Calu3 (cell line): ENCODE results near the gene ADAMTS10. TPM values are rescaled to one million over a fixed set of nuclear protein-coding genes. Genes with fewer than 3 reads are reported as not detected.
"Not testable (repeated sequence)": the region's sequence is repeated elsewhere in the genome, so short reads cannot be mapped to it uniquely, and the experiment has no call there.

Experiments used
- BruUV-seq: library from RNA; stranded (reverse); fragments of 400-500 nt; replicated peaks from 2 replicates; lab custom pipeline; 2021; lab: Mats Ljungman, UMichigan
- CTCF ChIA-PET: fragments of 300-600 bp; sonication (Branson Sonifier 250); formaldehyde crosslinking; loops from one replicate; lab custom pipeline; 2022; ENCODE audit warnings: antibody characterized with exemption; lab: Charles Lee
- DNase-seq: peaks from one replicate; pipeline ENCODE4 v3.0.0; 2022
- H3K27ac Mint-ChIP-seq: one replicate; pipeline ENCODE4 v1.8.0; 2022; ENCODE audit warnings: mixed read lengths; ENCODE audit not compliant: unreplicated experiment
- H3K27me3 Mint-ChIP-seq: one replicate; pipeline ENCODE4 v1.8.0; 2022; ENCODE audit warnings: mixed read lengths; ENCODE audit not compliant: unreplicated experiment
- H3K36me3 Mint-ChIP-seq: one replicate; pipeline ENCODE4 v1.8.0; 2022; ENCODE audit warnings: mild to moderate bottlenecking, moderate library complexity, mixed read lengths; ENCODE audit not compliant: insufficient read depth, unreplicated experiment
- H3K4me1 Mint-ChIP-seq: one replicate; pipeline ENCODE4 v1.8.0; 2022; ENCODE audit warnings: mild to moderate bottlenecking, low read depth, mixed read lengths; ENCODE audit not compliant: unreplicated experiment
- H3K4me3 Mint-ChIP-seq: one replicate; pipeline ENCODE4 v1.8.0; 2022; ENCODE audit warnings: mild to moderate bottlenecking, low read depth, moderate library complexity, mixed read lengths; ENCODE audit not compliant: unreplicated experiment
- H3K9me3 Mint-ChIP-seq: one replicate; pipeline ENCODE4 v1.8.0; 2022; ENCODE audit warnings: low read depth, mixed read lengths; ENCODE audit not compliant: unreplicated experiment
- intact Hi-C: fragments of 100-400 bp; cut with micrococcal nuclease; formaldehyde crosslinking; loops from one replicate; pipeline ENCODE4 v1.10.0; 2022; ENCODE audit not compliant: unreplicated experiment
- total RNA-seq: library from RNA; stranded (reverse); gene quantifications from 2 replicates; pipeline ENCODE4 v1.2.3, GENCODE V29; 2022
- TF ChIP-seq, protein P1 (sequence below): fragments of 200-600 bp; IDR thresholded peaks from one replicate; pipeline ENCODE4 v1.8.0; 2022; ENCODE audit warnings: antibody characterized with exemption; ENCODE audit not compliant: unreplicated experiment

Gene ADAMTS10
- total RNA-seq, 1 experiment from 2014 or later, result not detected

- no TSS peak for BruUV-seq
- Mint-ChIP-seq H3K4me1 (no peaks in the 10 kb centered on the region), H3K4me3 (no peak overlapping the region), H3K9me3 (no peaks in the 10 kb centered on the region), H3K36me3 (no peaks in the 10 kb centered on the region), H3K27me3 (peaks cover 23% of the 10 kb centered on the region), H3K27ac (no peak overlapping the region)
- DNase-seq, result peak; percentile 29
- CTCF ChIA-PET, result interaction anchor here (0.6 kb wide), 1 partner anchor 32 kb away, joined by 4 read pairs; no protein-coding TSS in a partner anchor
- intact Hi-C loops, result no loop called here
- TF ChIP-seq, protein P1, sequence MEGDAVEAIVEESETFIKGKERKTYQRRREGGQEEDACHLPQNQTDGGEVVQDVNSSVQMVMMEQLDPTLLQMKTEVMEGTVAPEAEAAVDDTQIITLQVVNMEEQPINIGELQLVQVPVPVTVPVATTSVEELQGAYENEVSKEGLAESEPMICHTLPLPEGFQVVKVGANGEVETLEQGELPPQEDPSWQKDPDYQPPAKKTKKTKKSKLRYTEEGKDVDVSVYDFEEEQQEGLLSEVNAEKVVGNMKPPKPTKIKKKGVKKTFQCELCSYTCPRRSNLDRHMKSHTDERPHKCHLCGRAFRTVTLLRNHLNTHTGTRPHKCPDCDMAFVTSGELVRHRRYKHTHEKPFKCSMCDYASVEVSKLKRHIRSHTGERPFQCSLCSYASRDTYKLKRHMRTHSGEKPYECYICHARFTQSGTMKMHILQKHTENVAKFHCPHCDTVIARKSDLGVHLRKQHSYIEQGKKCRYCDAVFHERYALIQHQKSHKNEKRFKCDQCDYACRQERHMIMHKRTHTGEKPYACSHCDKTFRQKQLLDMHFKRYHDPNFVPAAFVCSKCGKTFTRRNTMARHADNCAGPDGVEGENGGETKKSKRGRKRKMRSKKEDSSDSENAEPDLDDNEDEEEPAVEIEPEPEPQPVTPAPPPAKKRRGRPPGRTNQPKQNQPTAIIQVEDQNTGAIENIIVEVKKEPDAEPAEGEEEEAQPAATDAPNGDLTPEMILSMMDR, result no peak
Observed at GRCh38 chr19:8569066-8569771, 41.3 kb downstream of the ADAMTS10 start.

DNA sequence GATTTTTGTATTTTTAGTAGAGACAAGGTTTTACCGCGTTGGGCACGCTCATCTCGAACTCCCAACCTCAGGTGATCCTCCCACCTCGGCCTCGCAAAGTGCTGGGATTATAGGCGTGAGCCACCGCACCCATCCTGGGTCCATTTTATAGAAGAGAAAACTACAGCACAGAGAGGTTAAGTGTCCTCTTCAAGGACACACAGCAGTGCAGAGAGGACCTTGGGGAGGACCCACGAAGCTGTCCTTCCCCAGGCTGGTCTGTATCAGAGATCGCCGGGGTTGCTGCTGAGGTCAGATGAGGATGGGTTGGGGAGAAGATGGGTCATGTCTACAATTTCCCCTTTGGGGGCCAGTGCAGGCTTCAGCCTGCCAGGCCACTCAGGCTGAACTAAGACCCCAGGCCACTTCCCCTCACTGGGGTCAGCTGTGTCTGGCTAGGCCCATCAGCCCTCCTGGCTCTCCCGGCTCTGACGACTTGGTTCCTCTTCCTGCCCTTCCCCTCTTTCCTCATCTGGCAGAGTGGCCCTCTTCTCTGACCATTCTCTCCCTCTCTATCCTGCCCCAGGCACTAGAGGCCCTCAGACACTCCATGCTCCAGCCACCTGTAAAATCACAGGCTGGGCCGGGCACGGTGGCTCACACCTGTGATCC is 42.9 kb downstream of the ADAMTS10 start:
- H3K4me3 Mint-ChIP-seq, result no peak overlapping the region
- H3K27ac Mint-ChIP-seq, result no peak overlapping the region
- H3K4me1 Mint-ChIP-seq, result no peaks in the 10 kb centered on the region
- no TSS peak for BruUV-seq
- H3K36me3 Mint-ChIP-seq, result no peaks in the 10 kb centered on the region
- H3K9me3 Mint-ChIP-seq, result no peaks in the 10 kb centered on the region
- H3K27me3 Mint-ChIP-seq, result peaks cover 8% of the 10 kb centered on the region
- TF ChIP-seq, protein P1, result no peak
- intact Hi-C loops, result no loop called here
- no peak for DNase-seq
- CTCF ChIA-PET, result no interaction called here

GRCh38 chr19:8566855-8567254 is 43.7 kb downstream of the ADAMTS10 start:
- no TSS peak for BruUV-seq
- no peak overlapping the region for H3K4me3 Mint-ChIP-seq
- CTCF ChIA-PET, result no interaction called here

DNA sequence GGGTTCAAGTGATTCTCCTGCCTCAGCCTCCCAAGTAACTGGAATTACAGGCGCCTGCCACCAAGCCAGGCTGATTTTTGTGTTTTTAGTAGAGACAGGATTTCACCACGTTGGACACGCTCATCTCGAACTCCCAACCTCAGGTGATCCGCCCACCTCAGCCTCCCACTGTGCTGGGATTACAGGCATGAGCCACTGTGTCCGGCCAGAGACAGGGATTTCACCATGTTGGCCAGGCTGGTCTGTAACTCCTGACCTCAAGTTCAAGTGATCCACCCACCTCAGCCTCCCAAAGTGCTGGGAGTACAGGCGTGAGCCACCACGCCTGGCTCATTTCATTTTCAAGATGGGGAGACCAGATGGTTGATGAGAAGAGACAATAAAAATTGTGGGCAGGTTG is 45.6 kb downstream of the ADAMTS10 start:
- H3K4me1 Mint-ChIP-seq, H3K27me3 Mint-ChIP-seq, BruUV-seq, H3K36me3 Mint-ChIP-seq, H3K9me3 Mint-ChIP-seq, H3K27ac Mint-ChIP-seq, CTCF ChIA-PET, DNase-seq, intact Hi-C loops, H3K4me3 Mint-ChIP-seq: not testable (repeated sequence)

More at GRCh38 chr19:8566855-8567254, 43.7 kb downstream of the ADAMTS10 start:
- intact Hi-C loops, result no loop called here
- no peak for DNase-seq
- no peaks in the 10 kb centered on the region for H3K4me1 Mint-ChIP-seq
- no peaks in the 10 kb centered on the region for H3K9me3 Mint-ChIP-seq
- no peaks in the 10 kb centered on the region for H3K27me3 Mint-ChIP-seq
- no peaks in the 10 kb centered on the region for H3K36me3 Mint-ChIP-seq
- no peak overlapping the region for H3K27ac Mint-ChIP-seq
- TF ChIP-seq, protein P1, result no peak
